Natural killer cell (primary cell): ENCODE data around the gene VIPR2. TPM values are rescaled to one million over a fixed set of nuclear protein-coding genes. Genes with fewer than 3 reads are reported as not detected.
A peak's percentile ranks its signal among the peaks of the same experiment; 100 is the strongest.

Experiments
- ATAC-seq, 3 donors: fragments of 150-1000 bp in 2 of 3; fragments of 200-7000 bp in 1 of 3; cut with Tn5 transposase; 1 replicate in 1 of 3; 2 replicates in 2 of 3; pipeline ENCODE4 v1.10.0; 2021; ENCODE audit warnings: mild to moderate bottlenecking in 2 of 3, moderate library complexity in 2 of 3
- DNase-seq, 2 donors: peaks; one replicate each; pipeline versions ENCODE4 v3.0.0 to v3.0.0-alpha.2; 2013 to 2021; ENCODE audit warnings: mixed read lengths in 1 of 2
- H3K27ac ChIP-seq: one replicate; pipeline ENCODE4 v1.5.1; 2013; ENCODE audit warnings: mild to moderate bottlenecking, low read length
- H3K27me3 ChIP-seq: one replicate; pipeline ENCODE4 v1.6.1; 2013; ENCODE audit warnings: low read length; ENCODE audit not compliant: control insufficient read depth, insufficient read depth
- H3K36me3 ChIP-seq: one replicate; pipeline ENCODE4 v1.6.1; 2013; ENCODE audit warnings: low read length; ENCODE audit not compliant: control insufficient read depth, insufficient read depth
- H3K4me1 ChIP-seq: one replicate; pipeline ENCODE4 v1.6.1; 2013; ENCODE audit warnings: low read length; ENCODE audit not compliant: control insufficient read depth, insufficient read depth
- H3K4me3 ChIP-seq: one replicate; pipeline ENCODE4 v1.5.1; 2013; ENCODE audit warnings: low read length
- H3K9me3 ChIP-seq: one replicate; pipeline ENCODE4 v1.6.1; 2013; ENCODE audit warnings: low read length; ENCODE audit not compliant: control insufficient read depth, insufficient read depth
- H3K27ac Mint-ChIP-seq, 2 donors: one replicate each; pipeline ENCODE4 v1.8.0; 2022; ENCODE audit warnings: mild to moderate bottlenecking in 2 of 2, mixed read lengths in 2 of 2, moderate library complexity in 1 of 2
- H3K27me3 Mint-ChIP-seq, 2 donors: one replicate each; pipeline ENCODE4 v1.8.0; 2022; ENCODE audit warnings: low read depth in 2 of 2, mixed read lengths in 2 of 2
- H3K36me3 Mint-ChIP-seq: one replicate; pipeline ENCODE4 v1.8.0; 2022; ENCODE audit warnings: mixed read lengths
- H3K4me1 Mint-ChIP-seq, 2 donors: one replicate each; pipeline ENCODE4 v1.8.0; 2022; ENCODE audit warnings: mixed read lengths in 2 of 2
- H3K4me3 Mint-ChIP-seq: one replicate; pipeline ENCODE4 v1.8.0; 2022; ENCODE audit warnings: mild to moderate bottlenecking, moderate library complexity, mixed read lengths
- H3K9me3 Mint-ChIP-seq, 2 donors: one replicate each; pipeline ENCODE4 v1.8.0; 2022; ENCODE audit warnings: mixed read lengths in 2 of 2
- CTCF ChIP-seq: fragments of 200-600 bp; IDR thresholded peaks from one replicate; pipeline ENCODE4 v1.8.0; 2022; ENCODE audit warnings: antibody characterized with exemption
- WGBS: methylation state at CpG from one replicate; pipeline ENCODE4 v1.1.7; 2013; ENCODE audit warnings: missing lambda C conversion rate; ENCODE audit not compliant: insufficient coverage; 5-methylcytosine and 5-hydroxymethylcytosine counted together
- intact Hi-C: fragments of 100-400 bp; cut with micrococcal nuclease; formaldehyde crosslinking; loops from one replicate; pipeline ENCODE4 v1.14.2; 2022
- total RNA-seq, 4 donors: library from RNA; stranded (reverse); fragments of 120-200 nt in 1 of 4; gene quantifications; one replicate each; pipeline versions ENCODE4 v1.2.3 to v1.2.4, GENCODE V29; 2013 to 2022

Gene VIPR2
- total RNA-seq, 3 donors from 2014 or later (not counting 1 experiment from before 2014, with no cell fraction given): 2.2 to 4.9 (median 4.7) TPM

GRCh38 chr7:159061209-159061608, 83.5 kb downstream of the VIPR2 start:
- no peaks in the 10 kb centered on the region for H3K36me3 Mint-ChIP-seq
- 96% methylated on average over 4 of the region's 4 CpGs for WGBS

GRCh38 chr7:159060440-159060839, 84.2 kb downstream of the VIPR2 start:
- no peak for TF ChIP-seq CTCF
- Mint-ChIP-seq H3K27ac (no peak overlapping the region), H3K4me3 (no peak overlapping the region), H3K4me1 (no peaks in the 10 kb centered on the region), H3K9me3 (no peaks in the 10 kb centered on the region), H3K27me3 (peaks cover 0 to 9% of the 10 kb centered on the region in 2 donors), H3K36me3 (no peaks in the 10 kb centered on the region)
- 68% methylated on average over 2 of the region's 2 CpGs for WGBS
- peak in 2 of 3 donors; percentile 47 to 59 for ATAC-seq
- H3K4me3 ChIP-seq: no peak overlapping the region
- no peaks in the 10 kb centered on the region for H3K36me3 ChIP-seq
- H3K4me1 ChIP-seq: no peaks in the 10 kb centered on the region
- intact Hi-C loops: no loop called here
- no peaks in the 10 kb centered on the region for H3K9me3 ChIP-seq
- H3K27ac ChIP-seq: no peak overlapping the region
- H3K27me3 ChIP-seq: no peaks in the 10 kb centered on the region
- DNase-seq: no peak

More at GRCh38 chr7:159061209-159061608, 83.5 kb downstream of the VIPR2 start:
- H3K27ac ChIP-seq: no peak overlapping the region
- H3K27me3 ChIP-seq: no peaks in the 10 kb centered on the region
- no peak overlapping the region for H3K4me3 Mint-ChIP-seq
- H3K27me3 Mint-ChIP-seq: peaks cover 0 to 9% of the 10 kb centered on the region in 2 donors
- no peaks in the 10 kb centered on the region for H3K4me1 Mint-ChIP-seq
- no peak for TF ChIP-seq CTCF
- H3K4me1 ChIP-seq: no peaks in the 10 kb centered on the region
- no peak overlapping the region for H3K27ac Mint-ChIP-seq
- H3K9me3 Mint-ChIP-seq: no peaks in the 10 kb centered on the region
- no peak overlapping the region for H3K4me3 ChIP-seq
- H3K36me3 ChIP-seq: no peaks in the 10 kb centered on the region
- ATAC-seq: no peak
- intact Hi-C loops: no loop called here
- no peak for DNase-seq
- H3K9me3 ChIP-seq: no peaks in the 10 kb centered on the region

- intact Hi-C loops: no loop called here
- Mint-ChIP-seq H3K4me3 (no peak overlapping the region), H3K27me3 (peaks cover 0 to 9% of the 10 kb centered on the region in 2 donors), H3K27ac (no peak overlapping the region), H3K9me3 (no peaks in the 10 kb centered on the region), H3K36me3 (no peaks in the 10 kb centered on the region), H3K4me1 (no peaks in the 10 kb centered on the region)
- H3K36me3 ChIP-seq: no peaks in the 10 kb centered on the region
- TF ChIP-seq CTCF: no peak
- WGBS: 86% methylated on average over 3 of the region's 3 CpGs
- H3K27me3 ChIP-seq: no peaks in the 10 kb centered on the region
- DNase-seq: no peak
- H3K27ac ChIP-seq: no peak overlapping the region
- no peaks in the 10 kb centered on the region for H3K4me1 ChIP-seq
- H3K4me3 ChIP-seq: no peak overlapping the region
- no peak for ATAC-seq
- no peaks in the 10 kb centered on the region for H3K9me3 ChIP-seq
These were observed 85.0 kb downstream of the VIPR2 start for GRCh38 chr7:159059629-159060028.

- Mint-ChIP-seq H3K27me3 (peaks cover 0 to 9% of the 10 kb centered on the region in 2 donors), H3K36me3 (no peaks in the 10 kb centered on the region), H3K4me1 (no peaks in the 10 kb centered on the region), H3K27ac (no peak overlapping the region), H3K4me3 (no peak overlapping the region), H3K9me3 (no peaks in the 10 kb centered on the region)
- ATAC-seq (no peak), DNase-seq (no peak)
- Histone ChIP-seq H3K4me3 (no peak overlapping the region), H3K9me3 (no peaks in the 10 kb centered on the region), H3K27me3 (no peaks in the 10 kb centered on the region), H3K4me1 (no peaks in the 10 kb centered on the region), H3K27ac (no peak overlapping the region), H3K36me3 (no peaks in the 10 kb centered on the region)
- 92% methylated on average over 4 of the region's 4 CpGs for WGBS
- no peak for TF ChIP-seq CTCF
- intact Hi-C loops: no loop called here
These were observed 87.0 kb downstream of the VIPR2 start for GRCh38 chr7:159057647-159058046.
